DND-41 (cell line): ENCODE measurements around the gene TMEM44.
"Not testable (repeated sequence)": the region's sequence is repeated elsewhere in the genome, so short reads cannot be mapped to it uniquely, and the experiment has no call there.

Source experiments
- ATAC-seq: fragments of 200-7000 bp; cut with Tn5 transposase; 3 replicates; pipeline ENCODE4 v1.9.1; 2021; ENCODE audit warnings: low read depth; ENCODE audit not compliant: insufficient read depth
- DNase-seq: peaks from one replicate; pipeline ENCODE4 v3.0.0-alpha.2; 2020
- H2AFZ ChIP-seq: 2 replicates; pipeline ENCODE4 v1.6.0; 2012; ENCODE audit warnings: low read depth, low read length
- H3K27ac ChIP-seq: 2 replicates; pipeline ENCODE4 v1.5.1; 2012; ENCODE audit warnings: low read length, inconsistent platforms
- H3K27me3 ChIP-seq: fragments of 200-600 bp; sonication (generic); 2 replicates; pipeline ENCODE4 v1.6.0; 2012; ENCODE audit warnings: low read length, mild to moderate bottlenecking, inconsistent platforms; ENCODE audit not compliant: insufficient read depth, poor library complexity
- H3K36me3 ChIP-seq: 2 replicates; pipeline ENCODE4 v1.5.1; 2012; ENCODE audit warnings: low read length, inconsistent platforms; ENCODE audit not compliant: insufficient read depth
- H3K4me1 ChIP-seq: 2 replicates; pipeline ENCODE4 v1.5.1; 2012; ENCODE audit warnings: mild to moderate bottlenecking, low read length; ENCODE audit not compliant: insufficient read depth
- H3K4me2 ChIP-seq: 2 replicates; pipeline ENCODE4 v1.6.0; 2012; ENCODE audit warnings: mild to moderate bottlenecking, moderate library complexity, low read length, inconsistent platforms; ENCODE audit not compliant: insufficient read depth
- H3K4me3 ChIP-seq, 2 experiments: fragments of 200-600 bp in 1 of 2; shearing (Covaris generic) in 1 of 2; 2 replicates each; pipeline ENCODE4 v1.5.1; 2012 to 2016; ENCODE audit warnings: inconsistent platforms in 2 of 2, low read length in 2 of 2, mild to moderate bottlenecking in 2 of 2, low read depth in 1 of 2, moderate library complexity in 1 of 2
- H3K79me2 ChIP-seq: 2 replicates; pipeline ENCODE4 v1.6.0; 2012; ENCODE audit warnings: low read length, inconsistent platforms; ENCODE audit not compliant: insufficient read depth
- H3K9ac ChIP-seq: 2 replicates; pipeline ENCODE4 v1.6.0; 2012; ENCODE audit warnings: low read depth, mild to moderate bottlenecking, inconsistent platforms, low read length, moderate library complexity
- H3K9me3 ChIP-seq: 2 replicates; pipeline ENCODE4 v1.5.1; 2012; ENCODE audit warnings: low read length, moderate library complexity, mild to moderate bottlenecking, inconsistent platforms; ENCODE audit not compliant: insufficient read depth, severe bottlenecking
- H4K20me1 ChIP-seq: 2 replicates; pipeline ENCODE4 v1.6.0; 2012; ENCODE audit warnings: low read length; ENCODE audit not compliant: insufficient read depth
- EZH2 ChIP-seq: IDR thresholded peaks from 3 replicates; pipeline ENCODE4 v1.6.1; 2012; ENCODE audit warnings: borderline replicate concordance, low read depth, mild to moderate bottlenecking, moderate library complexity, low read length, inconsistent platforms; ENCODE audit not compliant: severe bottlenecking
- TF ChIP-seq, protein P1 (sequence below): IDR thresholded peaks from 2 replicates; pipeline ENCODE4 v1.5.1; 2012; ENCODE audit warnings: borderline replicate concordance, low read length, moderate library complexity, mild to moderate bottlenecking; ENCODE audit not compliant: poor library complexity, severe bottlenecking; ENCODE audit errors: extremely low read depth

The TMEM44 gene

DNA sequence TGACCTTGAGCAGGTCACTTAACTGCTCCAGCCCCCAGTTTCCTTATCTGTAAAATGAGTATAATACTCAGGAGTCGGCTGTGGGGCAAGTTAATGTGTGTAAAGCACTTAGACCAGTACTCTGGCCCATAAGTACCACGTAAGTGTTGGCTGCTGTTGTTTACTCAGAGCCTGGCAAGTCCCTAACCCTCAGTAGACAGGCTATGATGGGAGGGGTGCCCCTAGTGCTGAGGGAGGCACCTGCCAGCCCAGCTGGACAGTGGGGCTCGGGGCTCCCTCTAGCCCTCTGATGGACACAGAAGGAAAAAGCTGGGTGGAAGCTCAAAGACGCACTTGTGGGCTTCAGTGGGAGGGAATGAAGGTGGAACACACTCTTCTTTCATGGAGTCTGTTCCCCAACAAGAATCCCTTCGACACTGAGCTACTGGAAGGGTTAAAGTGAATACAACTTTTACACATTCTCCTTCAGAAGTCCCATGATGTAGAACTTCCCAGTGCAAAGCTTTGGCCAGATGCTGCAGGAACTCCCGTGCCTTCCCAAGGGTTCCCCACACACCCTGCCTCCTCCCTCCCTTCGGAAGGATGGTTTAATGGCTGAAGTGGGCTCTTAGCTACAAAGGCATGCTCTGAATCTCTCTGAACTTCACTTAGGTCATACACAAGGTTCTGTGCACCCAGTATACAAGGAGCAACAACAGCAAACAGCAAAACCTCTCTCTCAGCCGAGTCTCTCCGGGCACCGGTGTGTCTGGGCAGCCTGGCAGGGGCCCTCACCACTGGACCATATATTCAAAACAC, 25.4 kb downstream of the TMEM44 start:
- H3K27me3 ChIP-seq, result no peaks in the 10 kb centered on the region
- no peaks in the 10 kb centered on the region for H3K9me3 ChIP-seq
- H3K4me1 ChIP-seq, result no peaks in the 10 kb centered on the region
- TF ChIP-seq EZH2, result no peak
- TF ChIP-seq, protein P1, sequence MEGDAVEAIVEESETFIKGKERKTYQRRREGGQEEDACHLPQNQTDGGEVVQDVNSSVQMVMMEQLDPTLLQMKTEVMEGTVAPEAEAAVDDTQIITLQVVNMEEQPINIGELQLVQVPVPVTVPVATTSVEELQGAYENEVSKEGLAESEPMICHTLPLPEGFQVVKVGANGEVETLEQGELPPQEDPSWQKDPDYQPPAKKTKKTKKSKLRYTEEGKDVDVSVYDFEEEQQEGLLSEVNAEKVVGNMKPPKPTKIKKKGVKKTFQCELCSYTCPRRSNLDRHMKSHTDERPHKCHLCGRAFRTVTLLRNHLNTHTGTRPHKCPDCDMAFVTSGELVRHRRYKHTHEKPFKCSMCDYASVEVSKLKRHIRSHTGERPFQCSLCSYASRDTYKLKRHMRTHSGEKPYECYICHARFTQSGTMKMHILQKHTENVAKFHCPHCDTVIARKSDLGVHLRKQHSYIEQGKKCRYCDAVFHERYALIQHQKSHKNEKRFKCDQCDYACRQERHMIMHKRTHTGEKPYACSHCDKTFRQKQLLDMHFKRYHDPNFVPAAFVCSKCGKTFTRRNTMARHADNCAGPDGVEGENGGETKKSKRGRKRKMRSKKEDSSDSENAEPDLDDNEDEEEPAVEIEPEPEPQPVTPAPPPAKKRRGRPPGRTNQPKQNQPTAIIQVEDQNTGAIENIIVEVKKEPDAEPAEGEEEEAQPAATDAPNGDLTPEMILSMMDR, result no peak
- H4K20me1 ChIP-seq, result no peaks in the 10 kb centered on the region
- no peak overlapping the region for H3K4me3 ChIP-seq
- H3K9ac ChIP-seq, result no peak overlapping the region
- H3K27ac ChIP-seq, result no peak overlapping the region
- peaks cover 28% of the 10 kb centered on the region for H3K36me3 ChIP-seq
- ATAC-seq, result no peak
- no peak overlapping the region for H2AFZ ChIP-seq
- no peak for DNase-seq
- H3K4me2 ChIP-seq, result no peak overlapping the region
- H3K79me2 ChIP-seq, result no peaks in the 10 kb centered on the region

DNA sequence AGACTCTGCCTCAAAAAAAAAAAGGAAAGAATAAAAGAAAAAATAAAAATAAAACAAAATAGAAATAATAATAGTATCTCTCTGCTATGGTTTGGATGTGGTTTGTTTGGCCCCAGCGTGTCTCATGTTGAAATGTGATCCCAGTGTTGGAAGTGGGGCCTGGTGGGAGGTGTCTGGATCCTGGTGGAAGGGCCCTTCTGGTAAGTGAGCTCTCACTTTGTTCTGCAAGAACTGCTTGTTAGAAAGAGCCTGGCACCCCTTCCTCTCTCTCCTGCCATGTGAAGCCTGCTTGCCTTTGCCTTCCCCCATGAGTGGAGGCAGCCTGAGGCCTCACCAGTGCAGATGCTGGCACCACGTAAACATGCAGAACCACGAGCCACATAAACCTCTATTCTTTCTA, 26.3 kb downstream of the TMEM44 start:
- Histone ChIP-seq H3K9me3 (no peaks in the 10 kb centered on the region), H2AFZ (no peak overlapping the region), H3K9ac (no peak overlapping the region), H3K4me1 (no peaks in the 10 kb centered on the region), H3K4me2 (no peak overlapping the region), H3K79me2 (no peaks in the 10 kb centered on the region), H3K27me3 (no peaks in the 10 kb centered on the region), H3K36me3 (peaks cover 34% of the 10 kb centered on the region), H4K20me1 (no peaks in the 10 kb centered on the region), H3K27ac (no peak overlapping the region), H3K4me3 (no peak overlapping the region)
- DNase-seq (no peak), ATAC-seq (no peak)
- TF ChIP-seq EZH2, result no peak
- TF ChIP-seq, protein P1, result no peak

DNA sequence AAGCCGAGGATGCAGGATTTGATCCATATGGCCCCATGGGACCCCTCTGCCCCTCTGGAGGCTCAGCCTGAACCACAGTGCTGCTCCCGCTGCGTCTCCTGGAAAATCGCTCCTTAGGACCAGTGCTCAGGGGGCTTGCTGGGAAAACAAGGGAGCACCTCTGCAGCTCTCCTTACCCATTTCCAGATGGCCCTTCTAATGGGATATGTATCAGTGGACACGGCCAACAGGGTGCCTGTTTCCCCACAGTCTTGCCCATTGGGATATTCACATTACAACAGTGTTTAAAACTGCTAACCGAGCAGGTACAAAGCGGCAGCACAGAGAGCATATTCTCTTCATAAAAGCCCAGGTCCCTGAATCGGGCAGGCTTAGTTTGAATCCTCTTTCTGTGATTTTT, 27.1 kb downstream of the TMEM44 start:
- DNase-seq (no peak), ATAC-seq (no peak)
- Histone ChIP-seq H3K4me3 (no peak overlapping the region), H3K36me3 (peaks cover 38% of the 10 kb centered on the region), H3K4me2 (no peak overlapping the region), H3K9me3 (no peaks in the 10 kb centered on the region), H3K79me2 (no peaks in the 10 kb centered on the region), H2AFZ (no peak overlapping the region), H3K27ac (no peak overlapping the region), H3K4me1 (no peaks in the 10 kb centered on the region), H4K20me1 (no peaks in the 10 kb centered on the region), H3K27me3 (no peaks in the 10 kb centered on the region), H3K9ac (no peak overlapping the region)
- TF ChIP-seq, protein P1, result no peak
- TF ChIP-seq EZH2, result no peak

DNA sequence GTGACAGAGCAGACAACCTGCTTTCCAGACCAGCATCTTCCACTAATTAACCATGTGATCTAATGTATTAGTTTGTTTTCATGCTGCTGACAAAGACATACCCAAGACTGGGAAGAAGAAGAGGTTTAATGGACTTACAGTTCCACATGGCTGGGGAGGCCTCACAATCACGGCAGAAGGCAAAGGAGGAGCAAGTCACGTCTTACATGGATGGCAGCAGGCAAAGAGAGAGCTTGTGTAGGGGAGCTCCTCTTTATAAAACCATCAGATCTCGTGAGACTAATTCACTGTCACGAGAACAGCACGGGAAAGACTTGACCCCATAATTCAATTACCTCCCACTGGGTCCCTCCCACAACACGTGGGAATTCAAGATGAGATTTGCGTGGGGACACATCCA, 27.9 kb downstream of the TMEM44 start:
- H2AFZ ChIP-seq, H3K4me1 ChIP-seq, H3K79me2 ChIP-seq, H4K20me1 ChIP-seq, DNase-seq, H3K4me2 ChIP-seq, H3K27ac ChIP-seq, H3K4me3 ChIP-seq, H3K27me3 ChIP-seq, H3K9me3 ChIP-seq, H3K9ac ChIP-seq, ATAC-seq: not testable (repeated sequence)
- H3K36me3 ChIP-seq, result peaks cover 34% of the 10 kb centered on the region
